SK-N-MC (cell line): Measurements from ENCODE around the gene KCNIP2.

ENCODE experiments used
- DNase-seq: peaks from one replicate; pipeline ENCODE4 v3.0.0-alpha.2; 2011; ENCODE audit warnings: low read depth, low spot score
- H3K27ac ChIP-seq: fragments of 200-600 bp; sonication (generic); 2 replicates; pipeline ENCODE4 v1.5.1; 2016; ENCODE audit warnings: mixed run types
- H3K36me3 ChIP-seq: fragments of 200-600 bp; sonication (generic); 2 replicates; pipeline ENCODE4 v1.6.1; 2017; ENCODE audit warnings: antibody characterized with exemption, low read length, mixed read lengths; ENCODE audit not compliant: insufficient read depth
- H3K4me3 ChIP-seq: fragments of 200-600 bp; sonication (generic); 2 replicates; pipeline ENCODE4 v1.5.1; 2016
- H3K9ac ChIP-seq: fragments of 200-600 bp; sonication (generic); 2 replicates; pipeline ENCODE4 v1.8.0; 2017; ENCODE audit warnings: mixed run types, mixed read lengths; ENCODE audit not compliant: insufficient read length
- H3K9me3 ChIP-seq: fragments of 200-600 bp; sonication (generic); 2 replicates; pipeline ENCODE4 v1.6.1; 2017; ENCODE audit warnings: low read depth, mild to moderate bottlenecking, antibody characterized with exemption, low read length, moderate library complexity, mixed read lengths
- EZH2 ChIP-seq: fragments of 200-600 bp; sonication (generic); IDR thresholded peaks from one replicate; pipeline ENCODE4 v1.6.1; 2017; ENCODE audit warnings: antibody characterized with exemption
- FOXP2 ChIP-seq: optimal IDR thresholded peaks from 2 replicates; pipeline ENCODE3; 2011; ENCODE audit warnings: mild to moderate bottlenecking, moderate library complexity; ENCODE audit not compliant: insufficient read depth; ENCODE audit errors: extremely low read length, control extremely low read depth
- POLR2AphosphoS5 ChIP-seq: IDR thresholded peaks from 2 replicates; pipeline ENCODE4 v1.6.1; 2012; ENCODE audit warnings: mild to moderate bottlenecking, low read depth, low read length, borderline replicate concordance

Gene KCNIP2

DNA sequence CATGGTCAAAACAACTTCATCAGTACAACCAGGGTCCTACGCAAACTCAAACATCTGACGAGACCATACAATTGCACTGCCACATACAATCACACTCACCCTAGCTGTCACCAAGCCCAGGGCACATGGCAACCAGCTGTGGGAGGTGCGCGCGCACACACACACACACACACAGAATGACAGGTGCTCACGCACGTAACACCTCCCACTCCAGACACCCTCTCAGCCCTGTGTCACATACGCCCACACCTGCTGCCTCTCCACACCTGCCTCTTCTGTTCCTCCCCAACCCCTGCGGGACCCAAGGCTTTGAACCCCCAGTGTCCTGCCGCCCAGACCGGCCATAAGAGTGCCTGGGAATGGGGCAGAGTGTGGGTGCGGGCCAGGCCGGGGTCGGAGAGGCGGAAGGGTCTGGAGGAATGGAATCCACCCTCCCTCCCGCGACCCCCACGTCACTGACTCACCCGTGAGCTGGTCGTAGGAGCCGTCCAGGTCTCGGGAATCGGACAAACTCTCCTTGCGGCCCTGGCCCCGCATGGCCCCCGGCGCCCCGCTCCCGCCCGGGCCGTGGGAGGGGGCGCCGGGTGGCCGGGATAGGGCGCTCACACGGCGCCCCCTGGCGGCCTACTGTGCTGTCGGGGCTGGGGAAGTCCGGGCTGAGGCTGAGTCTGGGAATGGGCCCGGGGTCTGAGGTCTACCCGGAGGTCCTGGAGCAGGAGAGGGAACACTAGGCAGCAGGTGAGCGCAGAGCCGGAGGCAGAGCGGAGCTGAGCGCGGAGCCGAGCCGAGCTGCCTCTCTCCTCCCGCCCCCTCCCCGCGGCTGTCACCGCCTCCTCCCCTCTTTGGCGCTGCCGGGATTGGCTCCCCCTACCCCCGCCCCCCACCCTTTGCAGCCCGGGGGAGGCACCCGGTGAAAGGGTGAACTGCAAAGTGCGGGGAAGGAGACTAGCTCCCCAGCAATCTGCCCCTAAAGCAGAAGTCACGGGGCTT lies at the start of gene KCNIP2:
Gene KCNIP2 (minus strand): TSS at position 769 of the 990 bp plus-strand sequence. CDS start 232 bp downstream, at position 537.
- TF ChIP-seq POLR2AphosphoS5 (no peak), FOXP2 (no peak), EZH2 (no peak)
- Histone ChIP-seq H3K9me3 (no peaks in the 10 kb centered on the region), H3K9ac (no peak within 1 kb of the TSS), H3K27ac (no peak within 1 kb of the TSS), H3K36me3 (no peaks in the 10 kb centered on the region), H3K4me3 (peak within 1 kb of the TSS; percentile 62)
- no peak for DNase-seq

GRCh38 chr10:101892782-101893391 lies 49.3 kb upstream of the KCNIP2 start:
- no peak overlapping the region for H3K27ac ChIP-seq
- no peak overlapping the region for H3K9ac ChIP-seq
- H3K36me3 ChIP-seq = no peaks in the 10 kb centered on the region
- DNase-seq = no peak
- H3K4me3 ChIP-seq = no peak overlapping the region
- TF ChIP-seq POLR2AphosphoS5 (no peak), FOXP2 (no peak), EZH2 (no peak)
- H3K9me3 ChIP-seq = no peaks in the 10 kb centered on the region

- DNase-seq = peak; percentile 14
- TF ChIP-seq POLR2AphosphoS5 (no peak), EZH2 (no peak), FOXP2 (no peak)
- H3K9me3 ChIP-seq = no peaks in the 10 kb centered on the region
- no peak overlapping the region for H3K4me3 ChIP-seq
- H3K9ac ChIP-seq = no peak overlapping the region
- no peaks in the 10 kb centered on the region for H3K36me3 ChIP-seq
- H3K27ac ChIP-seq = no peak overlapping the region
These were observed 45.9 kb upstream of the KCNIP2 start for GRCh38 chr10:101889256-101890210.

- Histone ChIP-seq H3K27ac (no peak overlapping the region), H3K4me3 (no peak overlapping the region), H3K9ac (no peak overlapping the region), H3K9me3 (no peaks in the 10 kb centered on the region), H3K36me3 (no peaks in the 10 kb centered on the region)
- TF ChIP-seq FOXP2 (no peak), POLR2AphosphoS5 (no peak), EZH2 (no peak)
- DNase-seq = no peak
These were observed 44.8 kb upstream of the KCNIP2 start for GRCh38 chr10:101888251-101888949.

GRCh38 chr10:101887775-101888174 lies 44.2 kb upstream of the KCNIP2 start:
- no peak for DNase-seq
- H3K36me3 ChIP-seq = no peaks in the 10 kb centered on the region
- H3K27ac ChIP-seq = no peak overlapping the region
- TF ChIP-seq EZH2 (no peak), FOXP2 (no peak), POLR2AphosphoS5 (no peak)
- no peak overlapping the region for H3K9ac ChIP-seq
- no peak overlapping the region for H3K4me3 ChIP-seq
- no peaks in the 10 kb centered on the region for H3K9me3 ChIP-seq

GRCh38 chr10:101886521-101887312 lies 43.1 kb upstream of the KCNIP2 start:
- no peaks in the 10 kb centered on the region for H3K9me3 ChIP-seq
- no peak for DNase-seq
- no peak overlapping the region for H3K4me3 ChIP-seq
- no peaks in the 10 kb centered on the region for H3K36me3 ChIP-seq
- TF ChIP-seq EZH2 (no peak), POLR2AphosphoS5 (no peak), FOXP2 (no peak)
- H3K9ac ChIP-seq = no peak overlapping the region
- no peak overlapping the region for H3K27ac ChIP-seq
